Heart left ventricle (tissue), 13 donors: ENCODE results near the gene CTNNA3.

Experiments used
- POLR2A ChIP-seq, 2 donors: fragments of 450-650 bp; IDR thresholded peaks; one replicate each; pipeline ENCODE4 v1.6.1; 2017; ENCODE audit warnings: antibody characterized with exemption in 2 of 2, mild to moderate bottlenecking in 2 of 2, moderate library complexity in 2 of 2
- TF ChIP-seq, protein P1 (sequence below), 12 donors: fragments of 200-600 bp; sonication (generic) in 4 of 12; IDR thresholded peaks; one replicate each; pipeline versions ENCODE4 v1.5.0 to v1.8.0; 2018 to 2022; ENCODE audit warnings: antibody characterized with exemption in 12 of 12, mild to moderate bottlenecking in 5 of 12
- donor health status: ischemic (EF 13 %, LVEDD 7.1; RV severe dilation, severe dysfunction).
- donor health status: DM: no; HTN: yes; CAD: no.
- donor health status: DM: no; HTN: no; CAD: no.
- donor health status: ischemic (EF 25% LVEDD 6.9; RV normal size, moderate dysfunction).
- donor health status: ischemic (EF 25% LVEDD 5.7; RV mildly dilated, moderate dysfunction).
- donor health status: ischemic (EF 35%, LVEDD 5.7; RV mildly dilated, moderate dysfunction).
- donor health status: nonischemic (EF 11% LVEDD 7.7; RV severe dilation, severe dysfunction).
- donor health status: DM: yes; HTN: yes; CAD: no.
- donor health status: PGD.
- donor health status: ischemic (EF 29% LVEDD 5.4; RV normal size, mild dysfunction).
- donor health status: nonischemic (EF 23%, LVEDD 6.1; RV moderate dilation, normal function).

GRCh38 chr10:65911151-65911835, 1784.7 kb downstream of the CTNNA3 start:
- TF ChIP-seq, protein P1, sequence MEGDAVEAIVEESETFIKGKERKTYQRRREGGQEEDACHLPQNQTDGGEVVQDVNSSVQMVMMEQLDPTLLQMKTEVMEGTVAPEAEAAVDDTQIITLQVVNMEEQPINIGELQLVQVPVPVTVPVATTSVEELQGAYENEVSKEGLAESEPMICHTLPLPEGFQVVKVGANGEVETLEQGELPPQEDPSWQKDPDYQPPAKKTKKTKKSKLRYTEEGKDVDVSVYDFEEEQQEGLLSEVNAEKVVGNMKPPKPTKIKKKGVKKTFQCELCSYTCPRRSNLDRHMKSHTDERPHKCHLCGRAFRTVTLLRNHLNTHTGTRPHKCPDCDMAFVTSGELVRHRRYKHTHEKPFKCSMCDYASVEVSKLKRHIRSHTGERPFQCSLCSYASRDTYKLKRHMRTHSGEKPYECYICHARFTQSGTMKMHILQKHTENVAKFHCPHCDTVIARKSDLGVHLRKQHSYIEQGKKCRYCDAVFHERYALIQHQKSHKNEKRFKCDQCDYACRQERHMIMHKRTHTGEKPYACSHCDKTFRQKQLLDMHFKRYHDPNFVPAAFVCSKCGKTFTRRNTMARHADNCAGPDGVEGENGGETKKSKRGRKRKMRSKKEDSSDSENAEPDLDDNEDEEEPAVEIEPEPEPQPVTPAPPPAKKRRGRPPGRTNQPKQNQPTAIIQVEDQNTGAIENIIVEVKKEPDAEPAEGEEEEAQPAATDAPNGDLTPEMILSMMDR (IDR thresholded peaks at IDR 0.05) = no peak
- no peak for TF ChIP-seq POLR2A (IDR thresholded peaks at IDR 0.05)
